Hindlimb muscle (tissue), 1 donor: ENCODE data around the gene DDX54. TPM values are rescaled to one million over a fixed set of nuclear protein-coding genes. Genes with fewer than 3 reads are reported as not detected.
"Not testable (repeated sequence)": the region's sequence is repeated elsewhere in the genome, so short reads cannot be mapped to it uniquely, and the experiment has no call there.

Experiments
- DNase-seq: peaks from one replicate; pipeline ENCODE4 v3.0.0-alpha.2; 2013
- polyA plus RNA-seq: library from polyadenylated mRNA; unstranded; fragments of 120-200 nt; gene quantifications from one replicate; pipeline ENCODE4 v1.2.1, GENCODE V29; 2013; ENCODE audit not compliant: insufficient read length

DDX54 gene
- polyA plus RNA-seq, 1 donor: 80.2 TPM

- no peak for DNase-seq
Measured at GRCh38 chr12:113216027-113216426, 30.7 kb upstream of the DDX54 start.

- peak; percentile 41 for DNase-seq
Measured at GRCh38 chr12:113214895-113215400, 29.7 kb upstream of the DDX54 start.

- DNase-seq: no peak
Measured at GRCh38 chr12:113211160-113211559, 25.9 kb upstream of the DDX54 start.

- DNase-seq: peak; percentile 42
Measured at GRCh38 chr12:113208041-113208934, 23.0 kb upstream of the DDX54 start.

GRCh38 chr12:113207613-113208040 lies 22.3 kb upstream of the DDX54 start:
- DNase-seq: no peak

GRCh38 chr12:113206802-113207201 lies 21.5 kb upstream of the DDX54 start:
- not testable (repeated sequence) for DNase-seq

GRCh38 chr12:113204804-113205203 lies 19.5 kb upstream of the DDX54 start:
- no peak for DNase-seq

GRCh38 chr12:113203852-113204760 lies 18.8 kb upstream of the DDX54 start:
- DNase-seq: no peak

- no peak for DNase-seq
Measured at GRCh38 chr12:113202300-113203075, 17.2 kb upstream of the DDX54 start.

GRCh38 chr12:113201187-113202177 lies 16.2 kb upstream of the DDX54 start:
- DNase-seq: no peak

GRCh38 chr12:113200021-113200797 lies 14.9 kb upstream of the DDX54 start:
- no peak for DNase-seq

- DNase-seq: no peak
Measured at GRCh38 chr12:113198296-113198695, 13.0 kb upstream of the DDX54 start.

- DNase-seq: no peak
Measured at GRCh38 chr12:113197518-113198077, 12.3 kb upstream of the DDX54 start.

- peak; percentile 76 for DNase-seq
Measured at GRCh38 chr12:113196990-113197389, 11.7 kb upstream of the DDX54 start.

- DNase-seq: no peak
Measured at GRCh38 chr12:113196582-113196981, 11.3 kb upstream of the DDX54 start.

GRCh38 chr12:113195598-113195997 lies 10.3 kb upstream of the DDX54 start:
- DNase-seq: no peak

- DNase-seq: no peak
Measured at GRCh38 chr12:113194971-113195391, 9.7 kb upstream of the DDX54 start.

- DNase-seq: no peak
Measured at GRCh38 chr12:113191227-113191626, 5.9 kb upstream of the DDX54 start.

- no peak for DNase-seq
Measured at GRCh38 chr12:113190761-113191160, 5.5 kb upstream of the DDX54 start.

GRCh38 chr12:113189361-113189760 lies 4.1 kb upstream of the DDX54 start:
- no peak for DNase-seq
